Muscle of arm (tissue), 12 donors: ENCODE data around the gene HOXC6. TPM values are rescaled to one million over a fixed set of nuclear protein-coding genes. Genes with fewer than 3 reads are reported as not detected.

Experiments used
- DNase-seq: peaks from one replicate; pipeline ENCODE4 v3.0.0-alpha.2; 2013
- polyA plus RNA-seq, 12 donors: library from polyadenylated mRNA; unstranded; fragments of 120-200 nt; gene quantifications; one replicate each; pipeline ENCODE4 v1.2.1, GENCODE V29; 2013; ENCODE audit not compliant: insufficient read length in 12 of 12

The HOXC6 gene
- polyA plus RNA-seq, 12 donors: 3.0 to 20.5 (median 5.9) TPM; not detected in 2

DNA sequence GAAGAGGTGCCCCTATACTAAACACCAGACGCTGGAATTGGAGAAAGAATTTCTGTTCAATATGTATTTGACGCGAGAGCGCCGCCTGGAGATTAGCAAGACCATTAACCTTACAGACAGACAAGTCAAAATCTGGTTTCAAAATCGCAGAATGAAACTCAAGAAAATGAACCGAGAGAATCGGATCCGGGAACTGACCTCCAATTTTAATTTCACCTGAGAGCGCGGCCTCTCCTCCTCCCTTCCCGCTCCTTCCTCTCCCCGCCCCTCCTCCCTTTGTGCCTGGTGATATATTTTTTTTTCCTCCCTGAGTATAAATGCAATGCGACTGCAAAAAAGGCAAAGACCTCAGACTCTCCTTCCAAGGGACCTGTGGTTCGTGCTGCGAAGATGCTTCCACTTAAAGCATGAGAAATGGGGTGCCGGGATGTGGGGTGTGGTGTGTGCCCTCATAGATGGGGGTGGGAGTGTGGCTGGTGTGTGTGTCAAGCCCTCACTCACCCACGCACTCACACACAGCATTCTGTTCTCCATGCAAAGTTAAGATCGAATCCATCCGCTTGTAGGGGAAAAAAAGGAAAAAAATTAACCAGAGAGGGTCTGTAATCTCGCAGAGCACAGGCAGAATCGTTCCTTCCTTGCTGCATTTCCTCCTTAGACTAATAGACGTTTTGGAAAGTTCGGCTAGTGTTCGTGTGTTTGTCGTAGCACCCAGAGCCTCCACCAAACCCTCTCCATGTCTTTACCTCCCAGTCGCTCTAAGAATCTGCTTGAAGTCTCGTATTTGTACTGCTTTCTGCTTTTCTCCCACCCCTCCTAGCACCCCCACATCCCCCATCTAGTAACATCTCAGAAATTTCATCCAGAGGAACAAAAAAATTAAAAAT is 38.8 kb upstream of the HOXC6 start:
- DNase-seq: no peak

DNA sequence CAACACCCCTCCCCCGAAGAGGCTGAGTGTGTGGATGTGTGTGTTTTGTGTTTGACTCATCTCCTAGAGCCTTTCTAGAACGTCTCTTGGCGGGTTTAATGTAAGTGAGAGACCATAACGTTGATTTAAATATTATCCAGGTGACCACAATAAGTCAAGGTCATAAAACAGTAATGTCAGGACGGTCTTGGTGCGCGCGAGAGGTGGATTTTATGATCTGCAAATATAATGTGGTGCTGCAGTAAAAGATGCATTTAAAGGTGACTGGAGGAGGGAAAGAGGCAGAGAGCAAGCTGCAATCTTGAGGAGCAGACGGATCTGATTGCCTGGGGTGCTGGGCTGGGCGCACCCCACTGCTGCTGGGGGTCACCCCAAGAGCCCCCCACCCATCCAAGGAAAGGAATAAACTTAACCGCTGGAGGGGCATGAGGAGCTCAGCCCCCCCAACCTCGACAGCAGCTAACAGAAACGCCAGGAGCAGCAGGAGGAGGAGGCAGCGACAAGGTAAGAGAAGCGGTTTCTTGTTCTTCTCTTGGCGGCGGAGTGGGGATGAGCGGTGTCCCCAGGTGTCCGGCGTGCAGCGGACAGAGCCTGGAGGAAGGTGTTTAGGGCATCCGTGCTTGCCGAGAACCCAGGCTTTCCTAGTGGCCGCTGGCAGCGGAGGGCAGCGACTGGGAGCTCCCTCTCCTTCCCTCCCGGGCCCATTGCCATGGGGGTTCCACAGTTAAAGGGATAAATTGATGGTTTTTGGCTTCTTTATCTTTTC is 37.7 kb upstream of the HOXC6 start:
- no peak for DNase-seq

DNA sequence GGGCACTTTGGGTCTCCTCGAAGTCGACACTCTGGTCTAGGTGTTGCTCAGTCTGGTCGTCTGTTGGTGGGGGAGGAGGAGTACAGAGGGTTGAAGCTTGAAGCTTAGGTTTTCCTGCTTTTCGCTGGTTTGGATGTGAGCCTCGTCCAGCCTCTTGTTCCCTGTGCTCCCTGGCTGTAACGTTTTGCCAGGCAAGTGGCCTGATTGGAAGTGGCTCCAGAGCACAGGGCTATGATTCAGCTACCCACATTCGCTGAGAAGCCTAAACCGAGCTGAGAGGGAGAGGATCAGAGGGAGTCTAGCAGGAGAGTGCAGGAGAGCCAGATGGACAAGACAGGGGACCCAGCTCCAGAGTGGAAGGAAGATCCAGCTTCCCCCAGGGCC is 37.2 kb upstream of the HOXC6 start:
- DNase-seq: no peak

DNA sequence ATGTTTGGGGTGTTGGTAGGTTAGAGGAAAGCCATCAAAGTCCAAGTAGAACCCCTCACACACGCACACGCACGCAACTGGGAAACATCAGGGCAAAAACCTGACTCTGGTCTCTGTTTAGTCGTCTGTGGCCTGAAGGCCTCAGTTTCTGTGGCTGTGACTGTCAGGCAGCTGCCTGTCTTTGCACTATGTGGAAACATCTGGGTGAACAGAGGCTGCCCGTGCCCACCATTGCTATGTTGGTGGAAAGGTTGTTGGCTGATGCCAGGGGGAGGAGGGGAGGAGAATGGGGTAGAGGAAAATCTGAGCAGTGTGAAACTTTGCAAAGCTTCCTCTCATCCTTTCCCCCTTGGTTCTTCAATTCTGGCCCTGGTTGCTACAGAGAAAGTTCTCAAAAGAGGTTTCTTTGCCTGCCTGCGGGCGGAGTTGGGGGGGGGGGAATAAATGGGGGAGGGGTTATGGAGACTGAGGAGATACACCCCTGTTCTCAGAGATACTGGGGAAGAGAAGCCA is 35.8 kb upstream of the HOXC6 start:
- DNase-seq: no peak

DNA sequence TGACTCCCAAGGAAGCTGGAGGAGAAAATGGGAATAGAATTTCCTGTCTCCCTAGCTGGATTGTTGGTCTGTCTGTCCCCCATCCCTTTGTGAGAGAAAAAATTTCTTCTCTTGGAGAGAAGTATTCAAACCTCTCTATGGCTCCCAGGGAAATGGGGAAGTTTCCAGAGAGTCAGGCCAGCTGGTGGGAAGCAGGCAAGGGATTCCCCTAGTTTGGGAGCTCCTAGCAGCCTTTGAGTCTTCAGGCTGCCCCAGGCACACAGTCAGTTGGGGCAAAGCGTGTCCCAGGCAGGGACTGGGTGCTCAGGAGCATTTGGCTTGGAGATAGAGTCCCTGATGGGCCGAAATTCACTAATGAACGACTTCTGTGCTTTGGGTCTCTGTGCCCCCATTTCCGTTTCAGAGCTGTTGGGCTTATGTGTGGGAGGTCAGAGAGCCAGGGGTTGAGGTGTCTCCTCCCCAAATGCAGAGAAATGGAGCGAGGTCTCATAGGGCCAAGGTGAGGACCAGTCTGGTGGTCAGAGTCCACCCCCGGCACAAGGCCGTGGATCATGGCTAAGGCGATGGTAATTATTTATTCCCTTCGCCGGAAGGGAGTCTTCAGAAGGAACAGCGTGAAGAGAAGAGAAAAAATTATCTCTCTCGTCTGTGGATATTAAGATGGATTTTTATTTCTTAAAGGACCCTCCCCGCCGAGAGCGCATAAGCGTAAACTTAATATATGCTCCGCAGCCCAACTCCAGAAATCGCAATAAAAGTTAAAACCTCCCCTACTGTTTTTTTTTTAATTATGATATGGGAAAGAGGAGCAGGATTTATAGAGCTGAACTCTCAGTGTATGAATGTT is 34.9 kb upstream of the HOXC6 start:
- no peak for DNase-seq

DNA sequence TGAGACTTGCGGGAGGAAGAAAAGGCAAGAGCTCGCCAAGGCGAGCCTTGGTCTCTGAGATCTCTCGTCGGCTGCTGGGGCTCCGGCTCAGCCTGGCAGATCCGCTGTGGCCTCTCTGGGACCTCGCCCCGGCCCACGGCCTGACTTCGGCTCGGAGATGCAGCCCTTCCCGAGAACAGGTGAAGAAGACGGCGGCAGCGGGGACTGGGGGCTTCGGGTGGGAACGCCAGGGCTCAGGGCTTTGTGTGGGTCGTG is 34.3 kb upstream of the HOXC6 start:
- DNase-seq: no peak

DNA sequence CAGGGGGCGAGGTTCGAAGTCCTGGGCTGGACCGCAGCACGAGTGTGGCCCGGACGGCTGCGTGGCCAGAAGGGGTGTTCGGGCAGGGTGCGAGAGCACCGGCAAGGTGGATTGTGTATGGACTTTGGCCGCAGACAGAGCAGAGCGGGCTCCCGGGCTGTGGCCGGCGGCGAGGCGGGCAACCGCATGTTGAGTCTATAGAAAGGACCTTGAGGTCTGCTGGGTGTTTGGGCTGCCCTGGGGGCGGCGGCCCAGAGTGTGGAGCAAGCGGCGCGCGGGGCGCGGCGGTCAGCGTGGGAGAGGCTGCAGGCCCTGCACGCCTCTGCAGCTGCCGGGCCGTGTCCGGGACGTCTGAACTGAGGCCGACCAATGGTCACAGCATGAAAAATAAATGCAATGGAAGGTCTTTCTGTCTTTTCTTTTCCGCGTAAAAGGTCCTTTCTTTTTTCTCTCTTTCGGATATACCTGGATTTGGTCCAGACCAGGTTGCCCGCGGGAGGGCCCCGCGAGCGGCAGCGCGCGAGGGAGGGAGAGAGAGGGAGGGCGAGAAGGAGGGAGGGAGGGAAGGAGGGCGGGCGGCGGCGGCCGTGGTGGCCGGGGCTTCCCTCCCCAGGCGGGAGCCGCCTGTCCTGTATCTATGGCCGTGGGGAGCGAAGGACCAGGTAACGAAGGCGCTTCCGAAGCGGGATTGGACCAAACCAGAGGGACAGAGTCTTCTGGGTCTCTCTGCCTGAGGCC is 33.8 kb upstream of the HOXC6 start:
- no peak for DNase-seq

DNA sequence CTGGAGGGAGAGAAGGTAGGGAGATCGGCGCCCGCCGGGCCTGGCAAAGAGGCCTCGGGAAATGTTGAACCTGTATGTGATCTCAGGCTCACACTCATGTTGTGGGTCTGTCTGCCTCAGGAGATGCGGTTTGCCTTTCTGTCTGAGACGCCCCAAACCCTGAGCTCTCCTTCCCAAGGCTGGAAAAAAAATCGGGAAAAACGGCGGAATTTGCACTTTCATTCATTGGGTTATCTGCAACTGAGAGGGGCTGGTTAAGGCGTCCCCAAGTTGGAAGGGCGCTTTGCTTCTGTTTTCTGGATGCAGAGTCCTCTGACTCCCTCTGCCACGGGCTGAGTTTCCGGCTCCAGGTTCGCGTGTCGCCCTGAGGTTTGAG is 33.2 kb upstream of the HOXC6 start:
- no peak for DNase-seq

DNA sequence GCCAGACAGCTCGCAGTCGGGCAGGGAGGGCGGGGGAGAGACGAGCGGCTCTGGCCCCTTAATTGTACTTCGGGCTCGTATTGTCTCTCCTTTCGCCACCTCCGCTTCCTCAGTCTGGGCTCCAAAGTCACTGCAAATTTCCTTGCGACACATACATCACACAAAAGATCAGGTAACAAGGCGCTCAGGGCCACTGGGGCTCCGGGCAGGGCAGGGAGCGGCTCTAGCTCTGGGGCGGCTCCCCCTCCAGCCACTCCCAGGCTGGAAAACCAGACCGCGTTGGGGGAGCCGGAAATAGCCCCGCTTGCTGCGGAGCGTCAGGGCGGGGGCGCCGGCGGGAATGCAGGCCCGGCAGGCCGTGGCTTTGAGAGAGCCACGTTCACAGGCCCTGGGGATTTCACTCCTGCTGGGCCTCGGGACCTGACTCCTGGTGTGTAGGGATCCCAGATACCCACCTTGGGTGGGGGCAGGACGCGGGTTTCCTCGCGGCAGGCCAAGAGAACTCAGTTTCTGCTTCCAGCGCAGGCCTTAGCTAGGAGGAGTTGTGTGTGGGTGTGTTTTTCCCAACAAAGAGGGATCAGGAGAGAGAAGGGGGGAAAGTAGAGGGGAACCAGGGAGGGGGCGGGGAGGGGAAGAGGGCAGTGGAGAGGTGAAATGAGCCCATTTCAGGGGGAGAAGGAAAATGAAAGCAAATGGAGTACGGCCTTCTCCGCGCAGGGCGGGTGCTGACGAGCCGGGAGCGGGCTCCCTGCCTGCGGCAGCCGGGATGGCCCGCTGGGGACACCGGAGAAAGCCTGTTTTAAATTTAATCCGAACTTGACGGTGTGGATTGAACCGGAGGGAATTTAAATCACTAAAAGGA is 32.6 kb upstream of the HOXC6 start:
- DNase-seq: no peak

DNA sequence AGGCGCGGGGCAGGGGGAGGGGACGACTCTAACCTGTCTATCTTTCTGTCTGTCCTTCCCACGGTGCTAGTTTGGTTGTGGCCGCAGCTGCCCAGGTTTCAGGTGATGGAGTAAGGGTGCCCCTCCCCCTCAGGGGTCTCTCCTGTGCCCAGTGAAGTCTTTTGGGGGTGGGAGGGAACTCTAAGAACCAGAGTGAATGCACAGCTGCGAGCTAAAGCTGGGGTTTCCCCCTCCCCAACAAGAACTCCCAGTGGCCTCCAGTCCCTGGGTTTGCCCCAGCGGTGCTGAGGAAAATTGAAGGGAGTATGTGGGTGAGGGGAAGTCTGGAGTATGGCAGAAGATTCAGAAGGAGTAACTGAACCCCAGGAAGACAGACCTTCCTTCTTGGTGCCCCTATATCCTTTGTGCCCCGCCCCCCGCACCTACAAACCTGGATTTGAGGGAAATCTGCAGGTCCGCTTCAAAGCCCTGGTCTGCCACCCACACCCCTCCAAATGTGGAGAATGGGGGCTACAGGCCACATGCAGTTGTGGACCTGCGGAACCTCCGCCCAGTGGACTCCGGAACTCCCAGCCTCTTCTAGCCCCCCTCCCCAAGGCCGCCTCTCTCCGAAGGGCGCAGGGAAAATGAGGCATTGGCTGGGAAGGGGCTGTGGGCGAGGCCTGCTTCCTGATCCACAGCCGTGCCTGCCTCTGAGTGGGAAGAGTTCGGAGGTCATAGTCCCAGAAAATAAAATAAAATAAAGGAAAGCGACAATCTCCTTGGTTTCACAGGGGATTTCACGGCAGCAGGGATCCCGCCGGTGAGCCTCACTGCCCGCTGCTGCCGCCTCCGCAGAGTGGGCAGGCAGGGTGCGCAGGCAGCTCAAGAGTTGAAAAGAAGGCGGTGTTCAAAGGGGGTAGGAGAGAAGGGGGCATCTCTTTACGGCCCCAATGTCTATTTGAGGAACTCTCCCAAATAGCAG is 31.7 kb upstream of the HOXC6 start:
- no peak for DNase-seq

DNA sequence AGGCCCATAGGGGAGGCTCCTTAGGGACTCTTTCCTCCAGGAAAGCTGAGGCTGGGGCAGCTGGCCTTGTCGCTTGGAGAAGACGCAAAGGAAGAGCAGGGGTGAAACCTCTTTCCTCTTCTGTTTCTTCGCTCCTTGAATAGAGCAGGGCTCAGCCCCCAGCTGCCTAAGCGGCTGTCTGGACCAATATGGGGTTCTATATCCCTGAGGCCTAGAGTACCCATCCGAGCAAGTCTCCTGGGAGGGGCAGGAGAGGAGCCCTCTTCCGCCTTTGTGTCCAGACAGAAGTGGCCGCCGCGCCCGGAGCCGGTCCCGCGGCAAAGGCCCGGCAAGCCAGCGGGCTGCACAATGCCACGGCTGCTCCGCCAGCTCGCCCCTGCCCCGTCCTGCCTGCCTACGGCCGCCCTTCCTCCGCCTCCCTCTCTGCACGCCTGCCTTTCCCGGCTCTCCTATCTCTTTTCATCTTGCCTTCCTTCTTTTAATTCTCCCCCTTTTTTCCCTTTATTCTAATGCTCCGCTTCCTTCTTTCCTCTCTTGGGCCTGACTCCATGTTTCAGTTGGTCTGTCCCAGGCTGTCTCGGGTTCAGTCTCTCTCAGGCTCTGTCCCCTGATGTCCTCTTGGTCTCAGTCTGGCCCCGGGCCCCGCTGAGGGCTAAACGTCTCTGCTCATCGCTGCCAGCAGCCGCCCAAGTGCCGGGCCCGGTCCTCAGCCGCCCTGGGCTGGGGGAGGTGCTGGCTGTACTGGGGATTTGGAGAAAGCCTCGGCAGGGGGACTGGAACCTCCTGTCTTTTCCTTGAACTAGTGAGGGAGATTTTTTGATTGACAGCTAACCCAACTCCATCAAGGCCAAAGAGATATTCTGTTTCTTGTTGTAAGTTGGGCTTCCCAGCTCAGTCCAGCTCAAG is 30.8 kb upstream of the HOXC6 start:
- DNase-seq: no peak

DNA sequence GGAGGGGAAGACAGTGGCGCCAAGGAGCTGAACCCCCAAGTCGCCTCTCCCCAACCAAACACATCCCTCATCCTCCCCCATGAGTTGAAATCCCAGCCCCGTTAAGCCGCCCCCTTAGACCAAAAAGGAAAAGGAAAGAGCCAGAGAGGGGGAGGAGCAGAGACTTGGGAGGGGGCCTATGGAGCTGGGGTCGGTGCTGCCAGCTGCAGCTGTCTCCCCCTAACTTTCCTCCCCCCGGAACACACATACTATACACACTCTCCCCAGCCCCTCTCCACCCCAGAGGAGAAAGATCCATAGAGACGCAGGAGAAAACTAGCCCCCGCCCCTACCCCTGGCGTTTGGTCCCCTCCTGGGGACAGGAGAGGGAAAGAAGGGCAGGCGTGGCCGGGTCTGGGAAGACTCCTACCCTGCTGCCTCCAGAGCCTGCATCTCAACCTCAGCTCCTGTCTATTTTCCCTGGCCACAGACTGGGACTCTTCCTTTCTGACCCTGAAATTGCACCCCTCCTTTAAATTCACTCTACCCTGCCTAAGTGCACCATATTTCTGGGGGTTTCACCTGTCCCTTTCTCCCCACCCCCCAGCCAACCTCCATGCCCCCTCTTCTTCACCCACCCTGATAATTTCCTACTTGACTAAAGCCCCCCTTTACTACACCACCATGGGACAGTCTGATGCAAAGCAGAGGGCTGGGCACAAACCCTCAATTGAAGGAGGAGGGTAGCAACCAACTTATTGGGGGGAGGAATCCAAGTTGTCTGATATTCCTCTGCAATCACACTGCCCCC is 29.9 kb upstream of the HOXC6 start:
- DNase-seq: no peak

DNA sequence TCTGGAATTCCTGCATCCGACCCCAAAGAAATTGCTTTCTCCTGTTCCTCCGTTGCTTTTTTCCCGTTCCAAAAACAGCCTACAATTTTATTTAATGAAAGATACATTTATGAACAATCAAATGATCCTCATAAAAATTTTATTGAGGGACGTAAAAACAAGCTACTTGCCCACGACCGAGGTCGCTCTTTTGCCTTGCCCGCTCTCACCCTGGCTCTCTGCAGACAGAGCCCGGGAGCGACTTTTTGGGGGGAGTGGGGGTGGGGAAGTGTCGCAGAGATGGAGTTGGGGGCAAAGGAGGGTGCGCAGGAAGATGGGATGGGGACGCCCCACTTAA is 29.4 kb upstream of the HOXC6 start:
- no peak for DNase-seq

DNA sequence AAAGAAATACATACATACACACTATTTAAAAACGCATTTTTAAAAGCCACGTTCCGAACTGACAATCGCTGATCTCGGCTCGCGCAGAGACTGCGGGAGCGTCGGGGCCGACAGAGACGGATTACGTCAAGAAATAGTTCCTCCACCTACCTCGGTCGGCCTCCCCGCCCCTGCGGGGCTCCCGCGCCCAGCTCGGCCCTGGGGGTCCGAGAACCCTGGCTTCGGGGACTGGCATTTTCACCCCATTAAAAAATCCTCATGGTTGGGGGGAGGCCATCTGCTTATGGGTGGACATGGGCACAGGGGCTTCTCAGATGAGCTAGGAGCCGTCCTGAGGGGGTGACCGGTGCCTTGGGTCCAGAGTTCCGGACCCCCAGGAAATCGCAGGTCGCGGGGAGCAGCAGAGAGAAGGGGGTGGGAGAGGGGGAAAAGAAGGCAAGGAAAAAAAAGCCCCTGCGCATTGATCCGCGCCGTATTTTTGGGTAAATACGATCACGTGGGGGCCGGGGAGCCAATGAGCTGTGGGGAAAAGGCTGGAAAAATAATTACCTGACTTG is 28.6 kb upstream of the HOXC6 start:
- no peak for DNase-seq

DNA sequence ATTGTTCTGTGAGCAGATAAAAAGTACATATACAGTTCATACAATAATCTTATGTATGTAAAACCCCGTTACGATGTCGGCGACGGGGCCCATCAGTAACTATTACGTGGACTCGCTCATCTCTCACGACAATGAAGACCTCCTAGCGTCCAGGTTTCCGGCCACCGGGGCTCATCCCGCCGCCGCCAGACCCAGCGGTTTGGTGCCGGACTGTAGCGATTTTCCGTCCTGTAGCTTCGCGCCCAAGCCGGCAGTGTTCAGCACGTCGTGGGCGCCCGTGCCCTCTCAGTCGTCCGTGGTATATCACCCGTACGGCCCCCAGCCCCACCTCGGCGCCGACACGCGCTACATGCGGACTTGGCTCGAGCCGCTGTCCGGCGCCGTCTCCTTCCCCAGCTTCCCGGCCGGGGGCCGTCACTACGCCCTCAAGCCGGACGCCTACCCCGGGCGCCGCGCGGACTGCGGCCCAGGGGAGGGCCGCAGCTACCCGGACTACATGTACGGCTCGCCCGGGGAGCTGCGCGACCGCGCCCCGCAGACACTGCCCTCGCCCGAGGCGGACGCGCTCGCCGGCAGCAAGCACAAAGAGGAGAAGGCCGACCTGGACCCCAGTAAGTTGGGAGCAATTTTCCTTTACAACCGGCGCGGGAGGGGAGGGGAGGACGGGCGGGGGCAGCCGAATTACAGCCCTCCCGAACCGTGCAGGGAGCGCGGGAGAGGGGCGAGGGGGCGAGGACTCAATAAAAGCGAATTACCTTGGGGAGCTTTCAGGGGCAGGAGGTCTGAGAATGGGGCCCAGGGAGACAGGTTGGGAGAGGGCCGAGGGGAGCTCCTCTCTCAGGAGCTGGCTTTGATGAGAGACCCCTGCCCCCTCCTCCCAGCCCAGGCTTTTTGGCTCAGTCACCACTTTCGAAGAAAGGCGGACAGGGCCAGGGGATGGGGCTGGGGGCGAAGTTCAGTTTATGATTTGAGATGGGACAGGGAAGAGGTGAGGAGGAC is 27.8 kb upstream of the HOXC6 start, which contains the start of gene HOXC9:
Gene HOXC9 (plus strand): TSS at position 46 of the 999 bp plus-strand sequence. CDS start 28 bp downstream, at position 74.
- DNase-seq: no peak
